Suprapubic skin (tissue), 4 donors: ENCODE measurements around the gene KIF19. TPM values are rescaled to one million over a fixed set of nuclear protein-coding genes. Genes with fewer than 3 reads are reported as not detected.

Source experiments
- DNase-seq, 2 donors: peaks; one replicate each; pipeline ENCODE4 v3.0.0-alpha.2; 2019; ENCODE audit warnings: low spot score in 2 of 2
- H3K27ac ChIP-seq: fragments of 200-600 bp; sonication (generic); one replicate; pipeline ENCODE4 v1.5.1; 2019
- H3K27me3 ChIP-seq: fragments of 200-600 bp; sonication (generic); one replicate; pipeline ENCODE4 v1.5.1; 2019
- H3K36me3 ChIP-seq: fragments of 200-600 bp; sonication (generic); one replicate; pipeline ENCODE4 v1.5.1; 2019
- H3K4me1 ChIP-seq: fragments of 200-600 bp; sonication (generic); one replicate; pipeline ENCODE4 v1.5.1; 2019
- H3K4me3 ChIP-seq: fragments of 200-600 bp; sonication (generic); one replicate; pipeline ENCODE4 v1.5.1; 2019; ENCODE audit warnings: mild to moderate bottlenecking
- H3K9me3 ChIP-seq: fragments of 200-600 bp; sonication (generic); one replicate; pipeline ENCODE4 v1.5.1; 2019
- CTCF ChIP-seq, 2 donors: fragments of 200-600 bp in 1 of 2; fragments of 450-650 bp in 1 of 2; sonication (generic) in 1 of 2; IDR thresholded peaks; one replicate each; pipeline ENCODE4 v1.5.1; 2016 to 2019; ENCODE audit warnings: antibody characterized with exemption in 2 of 2, mild to moderate bottlenecking in 1 of 2, moderate library complexity in 1 of 2
- EP300 ChIP-seq: sonication (generic); formaldehyde crosslinking; IDR thresholded peaks from one replicate; pipeline ENCODE4 v1.6.1; 2017; ENCODE audit warnings: antibody characterized with exemption
- POLR2A ChIP-seq, 2 donors: fragments of 450-650 bp; IDR thresholded peaks; one replicate each; pipeline ENCODE4 v1.6.1; 2017; ENCODE audit warnings: antibody characterized with exemption in 2 of 2, mild to moderate bottlenecking in 2 of 2, moderate library complexity in 2 of 2
- POLR2AphosphoS5 ChIP-seq, 3 donors: sonication (generic); formaldehyde crosslinking; IDR thresholded peaks; one replicate each; pipeline ENCODE4 v1.6.1; 2017; ENCODE audit warnings: antibody characterized with exemption in 3 of 3
- WGBS: methylation state at CpG from one replicate; pipeline ENCODE4 v1.1.5; 2018; 5-methylcytosine and 5-hydroxymethylcytosine counted together
- total RNA-seq, 4 donors: library from RNA; depleted of rRNA; stranded (reverse); fragments of >200 nt; gene quantifications; one replicate each; pipeline ENCODE4 v1.1.0, GENCODE V29; 2016

The KIF19 gene
- total RNA-seq, 4 donors from 2014 or later, result 0.34 to 1.3 (median 1.0) TPM

GRCh38 chr17:74369665-74370490 lies 43.9 kb downstream of the KIF19 start:
- H3K4me3 ChIP-seq, result no peak overlapping the region
- TF ChIP-seq POLR2A (IDR thresholded peaks at IDR 0.05), result no peak
- TF ChIP-seq POLR2AphosphoS5 (IDR thresholded peaks at IDR 0.05), result no peak
- no peak for TF ChIP-seq CTCF (IDR thresholded peaks at IDR 0.05)
- TF ChIP-seq EP300, result no peak
- H3K9me3 ChIP-seq, result no peaks in the 10 kb centered on the region
- 92% methylated on average over 14 of the region's 17 CpGs for WGBS
- no peak for DNase-seq
- peaks cover 5% of the 10 kb centered on the region for H3K4me1 ChIP-seq
- peaks cover 25% of the 10 kb centered on the region for H3K27me3 ChIP-seq
- no peaks in the 10 kb centered on the region for H3K36me3 ChIP-seq
- H3K27ac ChIP-seq, result no peak overlapping the region

- Histone ChIP-seq H3K4me1 (peaks cover 5% of the 10 kb centered on the region), H3K36me3 (no peaks in the 10 kb centered on the region), H3K27ac (no peak overlapping the region), H3K4me3 (no peak overlapping the region), H3K27me3 (peaks cover 24% of the 10 kb centered on the region), H3K9me3 (no peaks in the 10 kb centered on the region)
- 83% methylated on average over 13 of the region's 26 CpGs for WGBS
- DNase-seq, result no peak
- TF ChIP-seq CTCF (IDR thresholded peaks at IDR 0.05) (no peak), EP300 (no peak), POLR2A (IDR thresholded peaks at IDR 0.05) (no peak), POLR2AphosphoS5 (IDR thresholded peaks at IDR 0.05) (no peak)
Measured at GRCh38 chr17:74371653-74372147, 45.7 kb downstream of the KIF19 start.

GRCh38 chr17:74372426-74372825 lies 46.4 kb downstream of the KIF19 start:
- WGBS, result 100% methylated on average over 2 of the region's 9 CpGs
- TF ChIP-seq EP300 (no peak), POLR2AphosphoS5 (IDR thresholded peaks at IDR 0.05) (no peak), CTCF (IDR thresholded peaks at IDR 0.05) (no peak), POLR2A (IDR thresholded peaks at IDR 0.05) (no peak)
- no peak overlapping the region for H3K4me3 ChIP-seq

GRCh38 chr17:74373838-74374606 lies 48.0 kb downstream of the KIF19 start:
- TF ChIP-seq POLR2AphosphoS5 (IDR thresholded peaks at IDR 0.05), result no peak
- TF ChIP-seq POLR2A (IDR thresholded peaks at IDR 0.05), result no peak
- no peak for TF ChIP-seq CTCF (IDR thresholded peaks at IDR 0.05)
- no peak for TF ChIP-seq EP300
- no peaks in the 10 kb centered on the region for H3K36me3 ChIP-seq
- DNase-seq, result no peak
- peaks cover 21% of the 10 kb centered on the region for H3K27me3 ChIP-seq
- H3K9me3 ChIP-seq, result no peaks in the 10 kb centered on the region
- no peak overlapping the region for H3K27ac ChIP-seq
- H3K4me3 ChIP-seq, result no peak overlapping the region
- 84% methylated on average over 13 of the region's 15 CpGs for WGBS
- peaks cover under 1% of the 10 kb centered on the region for H3K4me1 ChIP-seq

More at GRCh38 chr17:74372426-74372825, 46.4 kb downstream of the KIF19 start:
- Histone ChIP-seq H3K27ac (no peak overlapping the region), H3K36me3 (no peaks in the 10 kb centered on the region), H3K27me3 (peaks cover 25% of the 10 kb centered on the region), H3K4me1 (peaks cover 5% of the 10 kb centered on the region), H3K9me3 (no peaks in the 10 kb centered on the region)
- no peak for DNase-seq

- no peak overlapping the region for H3K4me3 ChIP-seq
- WGBS, result 86% methylated on average over 3 of the region's 3 CpGs
- no peak for DNase-seq
- H3K27ac ChIP-seq, result no peak overlapping the region
- peaks cover 15% of the 10 kb centered on the region for H3K27me3 ChIP-seq
- H3K9me3 ChIP-seq, result no peaks in the 10 kb centered on the region
- no peaks in the 10 kb centered on the region for H3K36me3 ChIP-seq
- TF ChIP-seq CTCF (IDR thresholded peaks at IDR 0.05) (no peak), POLR2AphosphoS5 (IDR thresholded peaks at IDR 0.05) (no peak), POLR2A (IDR thresholded peaks at IDR 0.05) (no peak)
- peaks cover 8% of the 10 kb centered on the region for H3K4me1 ChIP-seq
Measured at GRCh38 chr17:74374858-74375257, 48.8 kb downstream of the KIF19 start.
